ENCODE results near the gene RPS18.

DNA sequence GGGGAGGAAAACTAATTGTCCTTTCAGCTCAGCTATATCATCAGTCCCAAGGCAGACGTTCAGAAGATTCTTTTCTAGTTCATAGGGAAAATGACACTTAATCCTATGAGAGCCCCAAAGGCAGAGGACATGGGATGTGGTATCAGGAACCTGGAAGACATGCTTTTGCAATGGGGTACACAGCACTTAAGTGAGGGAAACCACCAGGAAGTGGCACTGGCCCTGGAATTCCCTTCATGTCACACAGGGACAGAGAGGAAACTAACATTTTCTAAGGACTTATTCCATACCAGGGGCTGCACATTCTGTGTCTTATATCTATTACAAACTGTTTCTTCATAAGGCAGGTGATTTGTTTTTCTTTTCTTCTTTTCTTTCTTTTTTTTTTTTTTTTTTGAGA is 28.4 kb upstream of the RPS18 start:
- TF ChIP-seq, protein P1, sequence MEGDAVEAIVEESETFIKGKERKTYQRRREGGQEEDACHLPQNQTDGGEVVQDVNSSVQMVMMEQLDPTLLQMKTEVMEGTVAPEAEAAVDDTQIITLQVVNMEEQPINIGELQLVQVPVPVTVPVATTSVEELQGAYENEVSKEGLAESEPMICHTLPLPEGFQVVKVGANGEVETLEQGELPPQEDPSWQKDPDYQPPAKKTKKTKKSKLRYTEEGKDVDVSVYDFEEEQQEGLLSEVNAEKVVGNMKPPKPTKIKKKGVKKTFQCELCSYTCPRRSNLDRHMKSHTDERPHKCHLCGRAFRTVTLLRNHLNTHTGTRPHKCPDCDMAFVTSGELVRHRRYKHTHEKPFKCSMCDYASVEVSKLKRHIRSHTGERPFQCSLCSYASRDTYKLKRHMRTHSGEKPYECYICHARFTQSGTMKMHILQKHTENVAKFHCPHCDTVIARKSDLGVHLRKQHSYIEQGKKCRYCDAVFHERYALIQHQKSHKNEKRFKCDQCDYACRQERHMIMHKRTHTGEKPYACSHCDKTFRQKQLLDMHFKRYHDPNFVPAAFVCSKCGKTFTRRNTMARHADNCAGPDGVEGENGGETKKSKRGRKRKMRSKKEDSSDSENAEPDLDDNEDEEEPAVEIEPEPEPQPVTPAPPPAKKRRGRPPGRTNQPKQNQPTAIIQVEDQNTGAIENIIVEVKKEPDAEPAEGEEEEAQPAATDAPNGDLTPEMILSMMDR (conservative IDR thresholded peaks at IDR 0.05 in 1 of 2, IDR thresholded peaks at IDR 0.05 in 1 of 2; ENCODE audit: low read depth in 1 of 2, low read length in 2 of 2) = no peak
- TF ChIP-seq EZH2 (IDR thresholded peaks at IDR 0.05; ENCODE audit: low read length, missing control alignments) = no peak

Data from fibroblast of lung (primary cell).